Fibroblast of skin of back (primary cell): Measurements from ENCODE around the gene SLC52A1. TPM values are rescaled to one million over a fixed set of nuclear protein-coding genes. Genes with fewer than 3 reads are reported as not detected.
"Not testable (repeated sequence)": the region's sequence is repeated elsewhere in the genome, so short reads cannot be mapped to it uniquely, and the experiment has no call there.

Source experiments
- DNase-seq: peaks from one replicate; pipeline ENCODE4 v3.0.0-alpha.2; 2013
- polyA plus RNA-seq, 2 experiments: library from polyadenylated mRNA; unstranded; fragments of 120-200 nt; gene quantifications; one replicate each; pipeline ENCODE4 v1.2.1, GENCODE V29; 2013; ENCODE audit not compliant: insufficient read length in 2 of 2

SLC52A1 gene
- polyA plus RNA-seq (2013, experiment 1 of 2; ENCODE audit: insufficient read length), result not detected
- not detected for polyA plus RNA-seq (2013, experiment 2 of 2; ENCODE audit: insufficient read length)

DNA sequence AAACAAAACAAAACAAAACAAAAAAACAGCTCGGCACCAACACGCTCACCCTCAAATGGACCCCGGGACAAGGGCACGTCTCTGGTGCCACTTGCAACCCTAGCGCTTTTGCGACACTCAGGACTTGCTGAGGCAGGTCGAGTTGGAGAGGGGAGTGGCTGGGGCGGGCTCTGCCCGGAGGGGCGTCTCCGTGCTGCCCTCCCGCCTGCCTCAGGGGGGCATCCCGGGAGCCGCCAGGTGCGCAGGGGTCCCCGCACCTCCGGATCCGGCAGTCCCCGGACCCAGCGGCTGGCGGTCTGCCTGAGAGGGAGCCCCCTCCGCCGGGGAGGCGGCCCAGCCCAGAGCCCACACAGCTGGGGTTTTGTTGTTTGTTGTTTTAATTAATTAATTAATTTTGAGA lies at the start of gene SLC52A1:
SLC52A1 (minus strand) TSS at position 112 of the 400 bp plus-strand sequence. CDS start 820 bp downstream, outside the sequence.
- no peak for DNase-seq

DNA sequence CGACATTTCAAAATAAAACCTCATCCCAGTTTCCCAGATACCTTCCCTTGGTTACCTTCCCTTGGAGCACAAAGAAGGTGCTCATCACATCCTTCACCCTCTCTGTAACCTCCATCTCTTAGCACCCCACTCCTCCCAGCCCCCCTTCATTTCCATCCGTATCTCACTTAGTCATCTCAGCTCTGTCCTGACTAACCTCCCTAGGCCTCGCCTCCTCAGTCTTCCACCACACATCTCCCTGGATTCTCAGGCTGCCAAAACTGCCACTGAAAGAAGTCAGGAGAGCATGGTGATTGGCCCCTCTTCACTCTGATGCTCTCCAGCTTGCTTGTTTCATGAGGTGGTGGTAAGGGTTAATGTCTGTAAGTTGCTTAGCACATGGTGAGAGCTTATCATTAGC lies 45.4 kb upstream of the SLC52A1 start:
- DNase-seq, result no peak

- peak; percentile 82 for DNase-seq
Measured at GRCh38 chr17:5078106-5079028, 43.1 kb upstream of the SLC52A1 start, which contains the start of gene ZFP3. ZFP3 (plus strand) TSS chr17:5078467; CDS start chr17:5091505, 13,038 bp downstream.

- DNase-seq, result no peak
Measured at GRCh38 chr17:5077781-5078105, 42.5 kb upstream of the SLC52A1 start.

DNA sequence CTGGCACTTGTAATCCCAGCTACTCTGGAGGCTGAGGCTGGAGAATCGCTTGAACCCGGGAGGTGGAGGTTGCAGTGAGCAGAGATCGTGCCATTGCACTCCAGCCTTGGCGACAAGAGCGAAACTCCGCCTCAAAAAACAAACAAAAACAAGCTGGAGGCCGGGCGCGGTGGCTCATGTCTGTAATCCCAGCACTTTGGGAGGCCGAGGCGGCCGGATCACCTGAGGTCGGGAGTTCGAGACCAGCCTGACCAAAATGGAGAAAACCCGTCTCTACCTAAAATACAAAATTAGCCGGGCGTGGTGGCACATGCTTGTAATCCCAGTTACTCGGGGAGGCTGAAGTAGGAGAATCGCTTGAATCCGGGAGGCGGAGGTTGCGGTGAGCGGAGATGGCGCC lies 42.0 kb upstream of the SLC52A1 start:
- not testable (repeated sequence) for DNase-seq

GRCh38 chr17:5075472-5075871 lies 40.2 kb upstream of the SLC52A1 start:
- not testable (repeated sequence) for DNase-seq

DNA sequence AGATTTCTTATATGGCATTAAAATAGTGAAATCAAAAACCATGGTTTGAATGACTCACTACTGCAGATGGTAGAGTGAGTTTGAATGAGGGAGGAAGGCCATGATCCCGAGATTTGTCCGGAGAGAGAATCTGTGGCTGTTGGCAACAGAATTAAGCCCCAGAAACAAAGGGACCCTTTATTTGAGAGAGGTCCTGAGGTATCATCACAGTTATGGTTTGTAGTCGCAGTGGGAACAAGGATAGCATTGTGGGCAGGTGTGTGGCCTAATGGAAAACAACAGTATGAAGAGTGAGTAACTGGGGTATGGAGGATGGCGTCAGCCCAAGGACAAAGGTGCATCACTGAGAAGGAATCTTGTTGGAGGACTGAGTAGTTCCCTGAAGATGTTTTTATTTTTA lies 34.5 kb upstream of the SLC52A1 start:
- DNase-seq, result no peak

GRCh38 chr17:5068236-5068635 lies 33.0 kb upstream of the SLC52A1 start:
- DNase-seq, result no peak

- DNase-seq, result no peak
Measured at GRCh38 chr17:5065227-5065744, 30.1 kb upstream of the SLC52A1 start.

DNA sequence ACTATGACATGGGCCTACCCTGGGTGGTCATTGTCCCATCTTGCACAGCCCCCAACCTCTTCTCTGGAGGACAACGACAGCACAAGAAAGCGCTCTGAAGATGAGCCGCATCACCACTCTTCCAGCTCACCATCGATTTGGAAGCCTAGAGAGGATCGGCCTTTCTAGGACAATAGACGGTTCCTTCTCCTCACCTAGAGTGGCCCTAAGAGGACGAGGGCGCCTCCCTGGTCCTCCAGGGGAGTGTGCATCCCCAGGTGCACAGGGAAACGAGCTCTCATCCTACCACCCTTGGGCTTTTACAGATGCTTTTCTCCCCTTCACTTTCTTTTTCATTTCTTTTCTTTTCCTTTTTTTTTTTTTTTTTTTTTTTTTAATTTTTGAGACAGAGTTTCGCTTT lies 20.3 kb upstream of the SLC52A1 start:
- no peak for DNase-seq

- DNase-seq, result no peak
Measured at GRCh38 chr17:5050278-5050677, 15.1 kb upstream of the SLC52A1 start.

GRCh38 chr17:5049314-5049841 lies 14.2 kb upstream of the SLC52A1 start:
- DNase-seq, result no peak

GRCh38 chr17:5047446-5047845 lies 12.2 kb upstream of the SLC52A1 start:
- DNase-seq, result no peak

- DNase-seq, result no peak
Measured at GRCh38 chr17:5045496-5045895, 10.3 kb upstream of the SLC52A1 start.

DNA sequence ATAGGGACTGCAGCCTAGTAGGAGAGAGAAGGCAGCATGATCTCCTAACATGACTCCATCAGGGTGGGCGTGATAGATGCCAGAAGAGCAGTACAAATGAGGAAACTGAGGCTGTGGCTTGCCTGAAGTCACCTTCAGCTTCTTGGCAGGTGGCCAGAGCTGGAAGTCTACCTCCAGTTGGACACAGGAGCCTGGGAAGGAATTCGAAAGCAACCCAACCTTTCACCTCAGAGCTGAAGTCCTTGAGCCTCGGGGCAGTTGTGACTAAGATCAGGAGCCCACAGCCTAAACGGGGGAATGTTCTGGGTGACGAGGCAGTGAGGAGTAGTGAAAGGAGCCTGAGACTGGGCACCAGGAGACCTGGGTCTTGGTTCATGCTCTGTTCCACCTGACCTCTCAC lies 9.4 kb upstream of the SLC52A1 start:
- DNase-seq, result no peak

GRCh38 chr17:5043524-5043923 lies 8.3 kb upstream of the SLC52A1 start:
- DNase-seq, result no peak

- no peak for DNase-seq
Measured at GRCh38 chr17:5042157-5043022, 7.2 kb upstream of the SLC52A1 start.

DNA sequence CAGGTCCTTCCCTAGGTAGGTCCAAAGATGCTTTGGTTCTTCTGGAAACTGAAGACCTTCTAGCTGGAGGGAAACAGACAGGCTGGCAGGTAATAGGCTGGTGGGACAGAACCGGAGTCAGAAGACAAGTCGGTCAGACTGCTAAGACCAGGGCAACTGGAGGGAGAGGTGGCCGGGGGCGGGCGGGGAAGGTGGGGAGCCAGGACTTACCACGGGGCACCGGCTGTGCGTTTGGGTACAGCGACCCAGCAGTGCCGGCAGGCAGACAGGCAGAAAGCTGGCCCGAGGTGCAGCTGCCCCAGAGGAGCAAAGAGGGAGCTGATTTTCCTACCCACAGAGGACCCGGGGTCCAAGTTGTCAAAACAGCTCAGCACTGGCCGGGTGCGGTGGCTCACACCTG lies 575 bp downstream of the SLC52A1 start:
- no peak for DNase-seq

DNA sequence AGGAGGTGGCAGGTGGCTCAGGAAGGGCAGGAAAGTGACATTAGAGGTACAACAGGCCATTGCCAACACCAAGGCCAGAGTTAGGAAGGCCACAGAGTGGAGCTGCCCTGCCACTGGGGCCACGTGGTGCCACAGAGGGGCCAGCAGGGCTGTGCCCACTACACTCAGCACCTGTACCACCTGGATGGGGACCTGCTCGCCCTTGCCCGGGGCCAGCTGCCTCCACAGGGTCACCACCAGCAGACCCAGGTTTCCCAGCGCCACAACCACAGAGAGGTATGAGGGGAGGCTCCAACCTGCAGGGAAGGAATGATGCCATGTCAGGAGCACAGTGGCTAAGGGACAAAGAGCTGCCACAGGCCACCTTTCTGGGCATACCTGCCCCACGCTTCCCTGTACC lies 1.2 kb downstream of the SLC52A1 start:
- no peak for DNase-seq

DNA sequence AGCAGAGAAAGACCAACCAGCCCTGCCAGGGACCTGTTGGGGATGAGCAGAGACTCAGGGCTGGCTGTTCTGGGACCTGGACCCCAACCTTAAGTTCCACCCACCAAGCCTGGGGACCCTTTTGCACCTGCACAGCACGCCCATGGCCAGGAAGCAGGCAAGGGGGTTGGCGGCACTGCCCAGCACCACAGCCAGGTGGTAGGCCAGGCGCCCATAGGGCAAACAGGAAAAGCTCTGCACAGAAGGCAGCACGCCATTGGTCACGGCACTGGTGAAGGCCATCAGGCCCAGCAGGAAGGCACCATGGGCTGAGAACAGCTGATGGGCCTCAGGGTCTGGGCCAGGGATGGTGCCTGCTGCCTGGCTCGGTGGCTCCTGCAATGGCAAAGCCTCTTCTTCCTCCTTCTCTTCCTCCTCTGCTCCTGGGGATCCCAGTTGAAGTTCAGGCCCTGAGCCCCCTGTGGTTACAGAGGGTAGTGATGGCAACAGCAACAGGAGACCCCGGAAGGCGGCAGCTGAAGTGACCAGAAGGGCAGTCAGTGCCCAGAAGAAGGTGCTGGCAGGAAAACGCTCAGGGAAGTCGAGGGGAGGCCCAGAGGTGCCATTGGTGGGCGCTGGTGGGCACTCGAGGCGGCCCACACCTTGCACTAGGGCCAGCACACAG lies 1.7 kb downstream of the SLC52A1 start:
- DNase-seq, result no peak

- no peak for DNase-seq
Measured at GRCh38 chr17:5032865-5033264, 2.4 kb downstream of the SLC52A1 start.
